ENCODE data around the gene EPHA4.

Gene EPHA4

GRCh38 chr2:221381928-221382488, 190.1 kb downstream of the EPHA4 start:
- no peak for DNase-seq

DNA sequence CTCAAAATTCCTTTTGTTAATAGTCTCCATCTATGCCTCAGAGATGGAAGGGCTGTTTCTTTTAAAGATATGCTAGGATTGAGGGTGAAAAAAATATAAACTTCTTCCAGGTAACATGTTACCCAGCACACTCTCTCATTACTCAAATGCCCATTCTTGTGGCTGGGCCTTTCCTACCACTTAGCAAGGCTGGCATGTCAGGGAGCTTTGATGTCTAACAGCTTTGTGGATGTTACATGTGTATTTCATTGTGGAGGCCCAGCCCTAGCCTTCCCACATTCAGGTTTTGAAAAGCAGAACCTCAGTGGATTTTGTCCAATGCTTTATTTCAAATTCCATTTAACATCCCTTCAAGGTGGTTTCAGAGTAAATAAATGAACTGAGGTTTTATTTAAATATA, 191.4 kb downstream of the EPHA4 start:
- no peak for DNase-seq

- DNase-seq = no peak
Measured at GRCh38 chr2:221380062-221380461, 192.0 kb downstream of the EPHA4 start.

- DNase-seq = no peak
Measured at GRCh38 chr2:221377597-221377996, 194.5 kb downstream of the EPHA4 start.

DNA sequence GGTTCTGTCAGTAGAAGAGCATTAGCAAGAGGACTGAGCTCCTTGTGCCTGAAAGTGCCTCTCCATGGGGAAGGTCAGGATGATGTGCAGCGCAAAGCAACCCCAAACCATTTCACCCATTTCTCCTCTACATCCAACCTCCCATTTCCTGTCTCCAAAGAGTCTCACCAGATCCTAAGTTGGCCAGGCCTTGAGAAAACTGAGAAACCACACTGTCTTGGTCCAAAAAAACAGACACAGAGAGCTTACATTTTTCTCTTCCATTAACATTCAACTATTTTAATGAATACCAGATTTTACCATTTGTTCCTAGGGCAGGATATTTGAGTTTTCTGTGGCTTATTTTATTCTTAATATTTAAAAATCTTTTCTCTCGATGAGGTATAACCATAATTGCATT, 195.0 kb downstream of the EPHA4 start:
- no peak for DNase-seq

GRCh38 chr2:221374234-221374633, 197.9 kb downstream of the EPHA4 start:
- DNase-seq = no peak

GRCh38 chr2:221372907-221373306, 199.2 kb downstream of the EPHA4 start:
- DNase-seq = no peak

DNA sequence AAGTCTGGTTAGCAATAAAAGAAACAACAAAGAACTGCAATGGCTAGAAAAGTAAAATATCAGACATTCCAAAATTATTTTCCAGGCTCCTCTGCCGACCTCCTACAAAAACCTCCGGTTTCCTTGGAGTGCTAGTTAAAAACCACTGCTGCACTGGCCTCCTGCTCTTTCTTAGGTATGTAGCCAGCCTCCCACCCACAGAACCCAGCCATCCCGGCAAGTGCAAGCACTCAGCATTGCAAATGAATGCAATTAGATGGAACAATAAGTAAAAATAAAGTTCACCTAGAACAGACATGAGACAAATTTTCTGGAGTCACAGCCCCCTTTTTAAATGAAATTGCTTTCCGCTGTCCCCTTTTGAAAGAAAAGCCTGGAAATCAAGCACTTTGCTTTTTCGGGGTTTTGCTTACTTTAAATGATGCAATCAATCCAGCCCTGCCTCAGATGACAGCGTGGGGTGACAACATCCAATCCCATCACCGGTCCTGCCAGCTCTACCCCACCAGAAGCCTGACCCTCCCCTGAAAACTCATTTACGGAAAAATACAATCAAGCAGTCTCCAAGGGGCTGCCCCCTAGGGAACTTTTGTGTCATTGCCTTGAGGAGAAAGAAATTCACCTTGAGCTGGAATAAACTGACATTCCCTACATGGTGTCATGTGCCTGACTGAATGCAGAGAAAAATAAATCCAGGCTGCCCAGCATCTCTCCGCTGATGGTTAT, 199.8 kb downstream of the EPHA4 start:
- DNase-seq = no peak

DNA sequence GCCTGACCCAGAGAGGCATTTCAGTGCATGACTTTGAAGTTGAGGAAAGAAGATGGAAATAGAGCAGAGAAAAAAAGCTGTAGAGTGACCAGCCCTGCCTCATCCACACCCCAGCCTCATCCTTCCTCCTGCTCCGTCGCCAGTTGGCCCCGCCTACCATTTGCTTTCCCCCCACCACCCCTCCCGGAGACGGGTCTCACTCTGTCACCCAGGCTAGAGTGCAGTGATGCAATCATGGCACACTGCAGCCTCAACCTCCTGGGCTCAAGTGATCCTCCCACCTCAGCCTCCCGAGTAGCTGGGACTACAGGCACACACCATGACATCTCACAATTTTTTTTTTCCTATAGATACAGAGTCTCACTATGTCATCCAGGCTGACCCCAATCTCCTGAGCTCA, 200.8 kb downstream of the EPHA4 start:
- DNase-seq = no peak

DNA sequence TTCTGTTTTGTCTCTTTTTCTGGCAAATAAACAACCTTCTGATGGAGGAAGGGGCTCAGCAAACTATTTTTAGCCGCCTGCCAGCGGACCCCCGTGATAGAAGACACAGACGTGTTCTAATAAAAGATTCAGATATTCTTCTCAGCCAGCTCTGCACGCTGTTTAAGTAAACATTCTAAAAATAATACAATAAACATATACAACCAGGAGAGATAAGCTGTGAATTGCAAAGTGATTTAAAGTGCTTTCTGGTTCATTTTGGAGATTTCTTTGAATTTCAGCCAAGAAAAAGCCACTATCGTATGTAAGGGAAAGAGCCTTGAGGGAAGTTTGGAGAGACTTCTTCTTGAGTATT, 201.3 kb downstream of the EPHA4 start:
- no peak for DNase-seq

GRCh38 chr2:221370076-221370856, 201.8 kb downstream of the EPHA4 start:
- no peak for DNase-seq
